Mesothelial cell of epicardium (in vitro differentiated cells): ENCODE data around the gene CXCL12. TPM values are rescaled to one million over a fixed set of nuclear protein-coding genes. Genes with fewer than 3 reads are reported as not detected.

Experiments
- DNase-seq, 2 experiments: peaks; one replicate each; pipeline ENCODE4 v3.0.0; 2021; ENCODE audit warnings: low spot score in 2 of 2; ENCODE audit not compliant: unreplicated experiment in 2 of 2
- H3K27ac Mint-ChIP-seq: 2 replicates; pipeline ENCODE4 v1.8.0; 2021; ENCODE audit warnings: mixed read lengths
- H3K27me3 Mint-ChIP-seq: 2 replicates; pipeline ENCODE4 v1.8.0; 2021; ENCODE audit warnings: low read depth, mixed read lengths
- H3K36me3 Mint-ChIP-seq: 2 replicates; pipeline ENCODE4 v1.8.0; 2021; ENCODE audit warnings: mixed read lengths
- H3K4me1 Mint-ChIP-seq: 2 replicates; pipeline ENCODE4 v1.8.0; 2021; ENCODE audit warnings: mixed read lengths
- H3K4me3 Mint-ChIP-seq: 2 replicates; pipeline ENCODE4 v1.8.0; 2021; ENCODE audit warnings: mild to moderate bottlenecking, moderate library complexity, mixed read lengths
- H3K9me3 Mint-ChIP-seq: 2 replicates; pipeline ENCODE4 v1.8.0; 2021; ENCODE audit warnings: mixed read lengths
- total RNA-seq: library from RNA; stranded (reverse); gene quantifications from 3 replicates; pipeline ENCODE4 v1.2.1, GENCODE V29; 2021
- TF ChIP-seq, protein P1 (sequence below): fragments of 200-600 bp; sonication (generic); IDR thresholded peaks from one replicate; pipeline ENCODE4 v1.5.0; 2021; ENCODE audit warnings: antibody characterized with exemption; ENCODE audit not compliant: unreplicated experiment

Gene CXCL12
- total RNA-seq, 1 donor from 2014 or later, result 45.8 TPM

DNA sequence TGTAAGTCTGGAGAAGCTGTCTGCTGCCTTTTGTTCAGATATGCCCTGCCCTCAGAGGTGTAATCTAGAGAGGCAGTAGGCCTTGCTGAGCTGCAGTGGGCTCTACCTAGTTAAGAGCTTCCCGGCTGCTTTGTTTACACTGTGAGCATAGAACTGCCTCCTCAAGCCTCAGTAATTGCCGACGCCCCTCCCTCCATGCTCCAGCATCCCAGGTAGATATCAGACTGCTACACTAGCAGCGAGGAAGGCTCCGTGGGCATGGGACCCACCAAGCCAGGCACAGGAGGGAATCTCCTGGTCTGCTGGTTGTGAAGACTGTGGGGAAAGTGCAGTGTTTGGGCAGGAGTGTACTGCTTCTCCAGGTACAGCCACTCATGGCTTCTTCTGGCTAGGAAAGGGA, 26.4 kb upstream of the CXCL12 start:
- DNase-seq, result peak in 1 of 2 experiments; percentile 9
- no peak overlapping the region for H3K27ac Mint-ChIP-seq

DNA sequence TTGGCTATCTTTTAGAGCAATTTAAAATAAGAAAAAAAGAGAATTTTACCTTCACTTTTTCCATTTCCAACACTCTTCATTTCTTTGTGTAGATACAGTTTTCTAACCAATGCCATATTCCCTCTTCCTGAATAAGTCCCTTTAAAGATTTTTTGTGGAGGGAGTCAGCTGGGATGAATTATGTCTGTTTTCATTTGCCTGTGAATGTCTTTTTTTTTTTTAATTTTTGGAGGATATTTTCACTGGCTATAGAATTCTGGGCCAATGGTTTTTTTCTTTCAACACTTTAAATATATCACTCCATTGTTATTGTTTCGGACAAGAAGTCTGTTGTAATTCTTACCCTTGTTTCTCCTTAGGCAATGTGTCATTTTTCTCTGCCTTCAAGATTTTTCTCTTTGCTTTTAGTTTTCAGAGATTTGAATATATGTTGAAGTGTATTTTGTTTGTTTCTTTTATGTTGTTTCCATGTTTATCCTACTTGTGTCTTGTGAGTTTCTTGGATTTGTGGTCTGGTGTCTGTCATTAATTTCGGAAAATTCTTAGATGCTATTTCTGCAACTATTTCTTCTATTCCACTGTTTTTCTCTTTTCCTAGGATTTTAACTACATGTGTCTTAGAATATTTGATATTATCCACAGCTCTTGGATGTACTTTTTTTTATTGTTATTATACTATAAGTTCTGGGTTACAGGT, 20.0 kb upstream of the CXCL12 start:
- H3K27ac Mint-ChIP-seq, result no peak overlapping the region
- peaks cover 15% of the 10 kb centered on the region for H3K27me3 Mint-ChIP-seq
- H3K4me1 Mint-ChIP-seq, result peaks cover 9% of the 10 kb centered on the region

More for the DNA sequence above, 26.4 kb upstream of the CXCL12 start:
- Mint-ChIP-seq H3K36me3 (peaks cover 6% of the 10 kb centered on the region), H3K4me3 (no peak overlapping the region), H3K4me1 (no peaks in the 10 kb centered on the region), H3K9me3 (peaks cover 51% of the 10 kb centered on the region), H3K27me3 (peaks cover 11% of the 10 kb centered on the region)
- TF ChIP-seq, protein P1, sequence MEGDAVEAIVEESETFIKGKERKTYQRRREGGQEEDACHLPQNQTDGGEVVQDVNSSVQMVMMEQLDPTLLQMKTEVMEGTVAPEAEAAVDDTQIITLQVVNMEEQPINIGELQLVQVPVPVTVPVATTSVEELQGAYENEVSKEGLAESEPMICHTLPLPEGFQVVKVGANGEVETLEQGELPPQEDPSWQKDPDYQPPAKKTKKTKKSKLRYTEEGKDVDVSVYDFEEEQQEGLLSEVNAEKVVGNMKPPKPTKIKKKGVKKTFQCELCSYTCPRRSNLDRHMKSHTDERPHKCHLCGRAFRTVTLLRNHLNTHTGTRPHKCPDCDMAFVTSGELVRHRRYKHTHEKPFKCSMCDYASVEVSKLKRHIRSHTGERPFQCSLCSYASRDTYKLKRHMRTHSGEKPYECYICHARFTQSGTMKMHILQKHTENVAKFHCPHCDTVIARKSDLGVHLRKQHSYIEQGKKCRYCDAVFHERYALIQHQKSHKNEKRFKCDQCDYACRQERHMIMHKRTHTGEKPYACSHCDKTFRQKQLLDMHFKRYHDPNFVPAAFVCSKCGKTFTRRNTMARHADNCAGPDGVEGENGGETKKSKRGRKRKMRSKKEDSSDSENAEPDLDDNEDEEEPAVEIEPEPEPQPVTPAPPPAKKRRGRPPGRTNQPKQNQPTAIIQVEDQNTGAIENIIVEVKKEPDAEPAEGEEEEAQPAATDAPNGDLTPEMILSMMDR, result no peak

DNA sequence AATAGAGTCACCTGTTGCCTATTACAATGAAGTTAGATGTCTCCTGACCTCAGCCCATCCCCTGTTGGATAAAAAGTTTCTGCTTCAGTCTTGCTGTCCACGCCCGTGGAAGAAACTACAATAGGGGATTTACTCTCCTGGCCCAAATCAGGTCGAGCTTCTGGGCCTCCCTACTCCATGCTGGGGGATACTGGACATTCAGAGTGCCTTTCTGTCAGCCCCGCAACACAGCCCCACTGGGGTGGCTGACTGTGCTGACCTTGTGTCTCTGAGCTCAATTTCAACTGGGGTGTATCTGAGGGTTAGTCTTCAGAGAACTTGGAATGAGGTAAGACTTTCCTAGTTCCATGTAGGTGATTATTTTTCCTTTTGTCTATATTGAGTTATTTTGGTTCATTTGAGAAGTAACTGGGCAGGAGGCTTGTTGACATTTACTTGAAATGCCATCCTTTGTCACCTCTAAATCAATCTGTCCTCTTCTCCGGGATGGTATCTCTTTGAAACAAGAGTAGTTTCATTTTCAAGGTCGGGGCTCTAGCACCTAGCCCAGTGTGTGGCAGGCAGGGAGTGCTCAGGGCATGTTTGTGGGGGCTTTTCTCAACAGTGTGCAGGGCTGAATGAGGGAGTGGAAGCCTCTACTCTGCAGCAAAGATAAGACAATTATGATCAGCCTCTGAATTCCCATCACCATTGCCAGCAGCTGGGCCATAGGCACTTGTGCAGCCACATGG, 17.7 kb upstream of the CXCL12 start:
- TF ChIP-seq, protein P1, result no peak
- H3K4me1 Mint-ChIP-seq, result peaks cover 25% of the 10 kb centered on the region
- no peak for DNase-seq
- no peak overlapping the region for H3K4me3 Mint-ChIP-seq
- H3K9me3 Mint-ChIP-seq, result peaks cover 15% of the 10 kb centered on the region
- H3K27ac Mint-ChIP-seq, result no peak overlapping the region
- no peaks in the 10 kb centered on the region for H3K36me3 Mint-ChIP-seq
- peaks cover 12% of the 10 kb centered on the region for H3K27me3 Mint-ChIP-seq

More for the DNA sequence above, 20.0 kb upstream of the CXCL12 start:
- Mint-ChIP-seq H3K36me3 (no peaks in the 10 kb centered on the region), H3K4me3 (no peak overlapping the region), H3K9me3 (peaks cover 26% of the 10 kb centered on the region)
- TF ChIP-seq, protein P1, result no peak
- no peak for DNase-seq

DNA sequence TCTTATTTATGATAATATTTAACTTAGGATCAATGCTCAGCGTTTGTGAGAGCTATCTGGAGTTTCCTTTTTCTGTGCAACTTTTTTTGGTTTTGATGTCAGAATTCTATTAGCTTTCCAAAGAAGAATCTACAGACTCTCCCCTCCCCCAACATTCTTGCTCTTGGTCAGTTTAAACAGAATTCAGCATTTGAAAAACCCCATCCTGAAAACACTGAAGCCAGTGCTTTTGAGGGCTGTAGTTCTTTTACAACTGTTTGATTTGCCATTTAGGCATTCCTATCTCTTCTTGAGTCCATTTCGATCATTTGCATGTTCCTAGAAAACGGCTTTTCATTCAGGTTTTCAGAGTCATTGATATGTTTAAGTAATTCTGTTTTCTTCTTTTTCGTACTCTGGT, 15.6 kb upstream of the CXCL12 start:
- DNase-seq, result no peak
- TF ChIP-seq, protein P1, result no peak
- Mint-ChIP-seq H3K4me3 (no peak overlapping the region), H3K27ac (no peak overlapping the region), H3K27me3 (peaks cover 19% of the 10 kb centered on the region), H3K4me1 (peaks cover 35% of the 10 kb centered on the region), H3K36me3 (no peaks in the 10 kb centered on the region), H3K9me3 (peaks cover 10% of the 10 kb centered on the region)

DNA sequence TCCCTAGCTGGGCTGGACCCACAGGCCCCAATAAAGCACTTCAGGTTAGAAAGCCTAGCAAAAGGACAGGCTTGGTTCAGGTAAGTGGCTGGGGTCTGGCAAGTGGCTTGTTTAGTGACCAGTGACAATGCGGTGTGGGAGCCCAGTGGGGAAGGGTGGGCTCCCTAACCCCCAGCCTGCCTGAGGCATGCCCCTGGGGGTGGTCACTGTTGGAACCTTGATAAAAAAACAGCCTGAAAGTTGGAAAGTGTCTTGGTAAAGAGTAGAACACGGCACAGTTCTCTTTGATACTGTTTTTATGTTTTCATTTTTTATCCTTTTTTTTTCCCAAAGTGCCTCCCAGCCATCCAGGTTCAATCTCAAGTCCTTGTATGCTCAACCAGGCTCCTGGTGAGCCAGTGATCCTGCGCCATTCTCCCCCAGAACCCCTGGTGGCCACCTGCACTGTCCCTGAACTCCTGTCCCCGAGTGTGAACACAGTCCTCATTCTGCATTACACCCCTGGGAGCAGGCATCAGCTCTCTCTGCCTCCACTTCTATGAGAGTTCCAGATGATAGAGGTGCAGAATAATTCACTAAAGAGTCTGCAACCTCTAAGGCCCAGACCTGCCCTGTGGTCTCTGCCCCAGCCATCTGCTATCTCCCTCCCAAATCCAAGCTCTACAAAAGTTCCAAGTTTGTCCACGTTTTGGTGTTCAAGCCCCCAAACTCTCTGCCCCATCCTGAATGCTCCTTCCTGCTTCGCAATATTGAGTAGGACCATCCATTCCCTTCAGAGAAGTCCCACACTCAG, 15.0 kb upstream of the CXCL12 start:
- no peak overlapping the region for H3K27ac Mint-ChIP-seq
- H3K4me1 Mint-ChIP-seq, result peaks cover 41% of the 10 kb centered on the region
- H3K27me3 Mint-ChIP-seq, result peaks cover 20% of the 10 kb centered on the region
- H3K36me3 Mint-ChIP-seq, result no peaks in the 10 kb centered on the region
- peaks cover 6% of the 10 kb centered on the region for H3K9me3 Mint-ChIP-seq
- TF ChIP-seq, protein P1, result no peak
- peak in 1 of 2 experiments; percentile 20 for DNase-seq
- H3K4me3 Mint-ChIP-seq, result no peak overlapping the region
